ENCODE data around the gene CEP89. TPM values are rescaled to one million over a fixed set of nuclear protein-coding genes. Genes with fewer than 3 reads are reported as not detected.

The CEP89 gene
- total RNA-seq, 2 experiments from 2014 or later = 10.3 to 12.1 TPM

GRCh38 chr19:32862741-32863140 lies 109.0 kb downstream of the CEP89 start:
- no peaks in the 10 kb centered on the region for H3K36me3 Mint-ChIP-seq (ENCODE audit: low read depth)
- no peak for TF ChIP-seq CTCF (IDR thresholded peaks at IDR 0.05)
- ChIA-PET POLR2A (no interaction called here), CTCF (no interaction called here)
- H3K4me1 Mint-ChIP-seq (ENCODE audit: low read depth) = no peaks in the 10 kb centered on the region
- H3K4me3 Mint-ChIP-seq = no peak overlapping the region
- DNase-seq = no peak
- H3K27me3 Mint-ChIP-seq = no peaks in the 10 kb centered on the region
- H3K27ac Mint-ChIP-seq = no peak overlapping the region
- no peaks in the 10 kb centered on the region for H3K9me3 Mint-ChIP-seq
- intact Hi-C loops (cut with micrococcal nuclease) = no loop called here
- no peak for ATAC-seq

GRCh38 chr19:32862173-32862572 lies 109.6 kb downstream of the CEP89 start:
- POLR2A ChIA-PET = no interaction called here

GRCh38 chr19:32861596-32861995 lies 110.2 kb downstream of the CEP89 start:
- no peak overlapping the region for H3K27ac Mint-ChIP-seq
- H3K27me3 Mint-ChIP-seq = no peaks in the 10 kb centered on the region
- no peak overlapping the region for H3K4me3 Mint-ChIP-seq
- ChIA-PET POLR2A (no interaction called here), CTCF (no interaction called here)
- H3K4me1 Mint-ChIP-seq (ENCODE audit: low read depth) = no peaks in the 10 kb centered on the region
- no peaks in the 10 kb centered on the region for H3K9me3 Mint-ChIP-seq
- ATAC-seq (no peak), DNase-seq (no peak)
- intact Hi-C loops (cut with micrococcal nuclease) = no loop called here
- no peak for TF ChIP-seq CTCF (IDR thresholded peaks at IDR 0.05)
- H3K36me3 Mint-ChIP-seq (ENCODE audit: low read depth) = no peaks in the 10 kb centered on the region

More at GRCh38 chr19:32862173-32862572, 109.6 kb downstream of the CEP89 start:
- ATAC-seq = no peak
- no peaks in the 10 kb centered on the region for H3K4me1 Mint-ChIP-seq (ENCODE audit: low read depth)
- TF ChIP-seq CTCF (IDR thresholded peaks at IDR 0.05) = no peak
- no peak overlapping the region for H3K27ac Mint-ChIP-seq
- intact Hi-C loops (cut with micrococcal nuclease) = no loop called here
- no peaks in the 10 kb centered on the region for H3K27me3 Mint-ChIP-seq
- CTCF ChIA-PET = no interaction called here
- DNase-seq = no peak
- no peaks in the 10 kb centered on the region for H3K36me3 Mint-ChIP-seq (ENCODE audit: low read depth)
- H3K9me3 Mint-ChIP-seq = no peaks in the 10 kb centered on the region
- H3K4me3 Mint-ChIP-seq = no peak overlapping the region

- Mint-ChIP-seq H3K36me3 (ENCODE audit: low read depth) (no peaks in the 10 kb centered on the region), H3K4me3 (no peak overlapping the region), H3K4me1 (ENCODE audit: low read depth) (no peaks in the 10 kb centered on the region), H3K9me3 (no peaks in the 10 kb centered on the region), H3K27ac (no peak overlapping the region), H3K27me3 (no peaks in the 10 kb centered on the region)
- DNase-seq (no peak), ATAC-seq (no peak)
- ChIA-PET CTCF (no interaction called here), POLR2A (no interaction called here)
- no peak for TF ChIP-seq CTCF (IDR thresholded peaks at IDR 0.05)
- intact Hi-C loops (cut with micrococcal nuclease) = no loop called here
These were observed 112.2 kb downstream of the CEP89 start for GRCh38 chr19:32859591-32859990.

- intact Hi-C loops (cut with micrococcal nuclease) = no loop called here
- DNase-seq = no peak
- POLR2A ChIA-PET = no interaction called here
These were observed 113.2 kb downstream of the CEP89 start for GRCh38 chr19:32858559-32858958.

More at GRCh38 chr19:32858559-32858958, 113.2 kb downstream of the CEP89 start:
- Mint-ChIP-seq H3K4me1 (ENCODE audit: low read depth) (no peaks in the 10 kb centered on the region), H3K27me3 (no peaks in the 10 kb centered on the region), H3K27ac (no peak overlapping the region), H3K36me3 (ENCODE audit: low read depth) (no peaks in the 10 kb centered on the region), H3K4me3 (no peak overlapping the region), H3K9me3 (no peaks in the 10 kb centered on the region)
- CTCF ChIA-PET = no interaction called here
- TF ChIP-seq CTCF (IDR thresholded peaks at IDR 0.05) = no peak
- no peak for ATAC-seq

All from activated CD8-positive, alpha-beta T cell treated with anti-CD3 and anti-CD28 coated beads for 36 hours (primary cell).